ENCODE measurements around the gene PDK3.

PDK3 gene

GRCh38 chrX:24482823-24483415 lies 17.8 kb downstream of the PDK3 start:
- DNase-seq (ENCODE audit: low read depth in 2 of 2): no peak

GRCh38 chrX:24483596-24483995 lies 18.5 kb downstream of the PDK3 start:
- no peak for DNase-seq (ENCODE audit: low read depth in 2 of 2)

- DNase-seq (ENCODE audit: low read depth in 2 of 2): no peak
Observed at GRCh38 chrX:24485323-24485722, 20.2 kb downstream of the PDK3 start.

- DNase-seq (ENCODE audit: low read depth in 2 of 2): no peak
Observed at GRCh38 chrX:24485976-24486680, 21.0 kb downstream of the PDK3 start.

GRCh38 chrX:24487571-24487970 lies 22.5 kb downstream of the PDK3 start:
- DNase-seq (ENCODE audit: low read depth in 2 of 2): no peak

GRCh38 chrX:24491741-24492140 lies 26.7 kb downstream of the PDK3 start:
- DNase-seq (ENCODE audit: low read depth in 2 of 2): no peak

GRCh38 chrX:24493740-24494581 lies 28.9 kb downstream of the PDK3 start:
- no peak for DNase-seq (ENCODE audit: low read depth in 2 of 2)

GRCh38 chrX:24494647-24495075 lies 29.6 kb downstream of the PDK3 start:
- DNase-seq (ENCODE audit: low read depth in 2 of 2): no peak

- no peak for DNase-seq (ENCODE audit: low read depth in 2 of 2)
Observed at GRCh38 chrX:24495700-24496099, 30.6 kb downstream of the PDK3 start.

GRCh38 chrX:24498181-24498580 lies 33.1 kb downstream of the PDK3 start:
- DNase-seq (ENCODE audit: low read depth in 2 of 2): no peak

- DNase-seq (ENCODE audit: low read depth in 2 of 2): no peak
Observed at GRCh38 chrX:24498975-24499374, 33.9 kb downstream of the PDK3 start.

- DNase-seq (ENCODE audit: low read depth in 2 of 2): no peak
Observed at GRCh38 chrX:24506082-24506481, 41.0 kb downstream of the PDK3 start.

GRCh38 chrX:24508375-24508774 lies 43.3 kb downstream of the PDK3 start:
- no peak for DNase-seq (ENCODE audit: low read depth in 2 of 2)

GRCh38 chrX:24513416-24513815 lies 48.3 kb downstream of the PDK3 start:
- no peak for DNase-seq (ENCODE audit: low read depth in 2 of 2)

GRCh38 chrX:24515447-24515846 lies 50.4 kb downstream of the PDK3 start:
- no peak for DNase-seq (ENCODE audit: low read depth in 2 of 2)

- DNase-seq (ENCODE audit: low read depth in 2 of 2): no peak
Observed at GRCh38 chrX:24520472-24520871, 55.4 kb downstream of the PDK3 start.

GRCh38 chrX:24525455-24525854 lies 60.4 kb downstream of the PDK3 start:
- DNase-seq (ENCODE audit: low read depth in 2 of 2): no peak

GRCh38 chrX:24526616-24527015 lies 61.5 kb downstream of the PDK3 start:
- no peak for DNase-seq (ENCODE audit: low read depth in 2 of 2)

GRCh38 chrX:24528605-24529004 lies 63.5 kb downstream of the PDK3 start:
- DNase-seq (ENCODE audit: low read depth in 2 of 2): no peak

GRCh38 chrX:24536551-24536950 lies 71.5 kb downstream of the PDK3 start:
- DNase-seq (ENCODE audit: low read depth in 2 of 2): no peak

- DNase-seq (ENCODE audit: low read depth in 2 of 2): no peak
Observed at GRCh38 chrX:24542756-24543155, 77.7 kb downstream of the PDK3 start.

- DNase-seq (ENCODE audit: low read depth in 2 of 2): no peak
Observed at GRCh38 chrX:24547961-24548360, 82.9 kb downstream of the PDK3 start.

GRCh38 chrX:24550166-24550565 lies 85.1 kb downstream of the PDK3 start:
- no peak for DNase-seq (ENCODE audit: low read depth in 2 of 2)

All from stimulated activated CD8-positive, alpha-beta memory T cell treated with anti-CD3 and anti-CD28 coated beads, Interleukin-7, amount 100 ng/mL, for 1 hour (primary cell).